Urothelium cell line (cell line): ENCODE data around the gene TCP11X2.
"Not testable (repeated sequence)": the region's sequence is repeated elsewhere in the genome, so short reads cannot be mapped to it uniquely, and the experiment has no call there.

Experiments
- DNase-seq: peaks from one replicate; pipeline ENCODE4 v3.0.0; 2011; ENCODE audit warnings: low spot score, mixed read lengths
- FAIRE-seq: peaks from 2 replicates; lab custom pipeline; 2011; peaks lifted over from hg19 to GRCh38; lab: Jason Lieb, UNC

Gene TCP11X2

DNA sequence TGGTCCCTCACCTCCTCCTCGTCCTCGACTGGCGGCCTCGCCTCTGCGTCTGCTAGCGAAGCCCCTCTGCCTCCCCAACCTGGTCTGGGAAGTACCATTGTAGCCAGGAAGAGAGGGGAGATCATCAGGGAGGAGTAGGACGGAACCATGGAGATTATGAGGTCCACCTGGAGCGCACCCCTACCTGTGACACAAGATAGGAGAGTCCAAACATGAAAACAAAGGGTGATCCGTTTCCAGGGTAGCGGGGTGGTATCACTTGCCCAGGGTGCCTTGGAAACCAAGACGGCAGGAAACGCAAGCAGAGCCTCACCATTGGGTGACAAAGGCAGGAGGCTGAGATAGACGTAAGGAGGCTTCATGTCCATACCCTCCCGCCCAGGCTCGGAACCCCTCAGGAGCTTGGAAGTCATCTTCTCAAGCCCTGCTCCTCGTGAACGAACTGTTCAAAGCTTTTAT lies at the start of gene TCP11X2:
Gene TCP11X2, minus strand, starts transcription at position 51 of the 459 bp plus-strand sequence.
- FAIRE-seq: peak; percentile 94
- not testable (repeated sequence) for DNase-seq

- no peak for FAIRE-seq
- DNase-seq: peak; percentile 4
These were observed 45.7 kb upstream of the TCP11X2 start for GRCh38 chrX:102517326-102517725.

DNA sequence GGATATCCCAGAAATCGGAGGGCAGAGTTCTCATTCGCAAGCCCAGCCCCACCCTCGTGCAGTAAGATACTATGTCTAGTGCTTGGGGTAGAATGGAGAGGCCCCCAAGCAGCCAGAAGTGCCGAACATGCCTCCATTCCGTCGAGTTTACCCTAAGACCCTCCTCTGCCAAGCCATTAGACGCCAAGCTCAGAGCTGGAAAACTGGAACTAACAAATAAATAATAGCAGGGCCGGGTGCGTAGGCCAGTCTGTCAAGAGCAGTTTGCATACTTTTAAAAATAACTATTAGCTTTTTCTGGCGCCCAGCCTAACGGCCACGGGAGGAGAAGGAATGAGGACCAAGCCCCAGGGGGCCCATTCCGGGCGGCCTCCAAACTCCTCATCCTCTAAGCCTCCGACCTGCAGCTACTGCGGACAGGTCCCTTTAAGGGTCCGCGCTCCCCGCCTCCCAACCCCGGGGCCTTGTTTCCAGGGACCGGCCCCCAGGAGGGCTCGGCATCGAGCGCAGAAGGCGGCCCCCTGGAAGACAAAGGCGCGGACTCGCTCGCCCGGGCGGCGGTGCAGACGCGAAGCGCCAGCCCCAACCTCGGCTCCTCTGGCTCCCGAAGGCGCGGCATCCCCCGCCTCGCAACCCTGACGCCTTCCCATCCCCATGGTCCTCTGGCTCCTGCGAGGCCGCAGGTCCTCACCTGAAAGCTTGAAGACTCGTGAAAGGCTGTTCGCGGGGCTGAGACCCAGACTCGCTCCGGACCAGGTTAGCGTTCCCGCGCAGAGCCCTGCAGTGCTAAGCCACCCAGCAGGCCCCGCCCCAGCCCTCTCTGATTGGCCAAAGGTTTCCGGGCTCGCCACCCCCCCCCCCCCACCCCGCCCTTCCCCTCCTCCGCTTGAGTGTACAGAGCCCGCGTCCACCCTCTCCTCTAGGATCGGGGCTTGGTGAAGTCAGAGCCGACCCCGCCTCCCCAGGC lies 44.6 kb upstream of the TCP11X2 start, which contains the start of gene TMSB15A:
Gene TMSB15A, minus strand, starts transcription at position 765 of the 967 bp plus-strand sequence.
- DNase-seq: peak; percentile 83
- no peak for FAIRE-seq

DNA sequence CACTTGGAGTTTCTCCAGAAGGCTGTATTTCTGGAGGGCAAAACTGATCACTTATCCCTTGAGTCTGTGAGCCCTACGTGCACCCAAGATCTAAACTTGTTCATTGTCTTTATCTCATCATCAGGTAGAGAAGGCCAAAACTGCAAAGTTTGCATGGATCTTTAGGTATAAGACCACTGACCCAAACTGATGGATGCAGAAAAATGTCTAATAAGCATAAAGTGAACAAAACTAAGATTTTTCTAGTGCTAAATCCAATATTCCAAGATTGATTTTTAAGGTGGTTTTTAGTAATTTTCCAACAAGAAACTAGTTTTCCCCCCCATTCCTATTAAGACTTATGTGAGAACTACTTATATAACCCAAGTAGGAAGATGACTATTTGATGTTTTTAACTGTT lies 42.9 kb upstream of the TCP11X2 start:
- DNase-seq (no peak), FAIRE-seq (no peak)

- no peak for FAIRE-seq
These were observed 27.1 kb upstream of the TCP11X2 start for GRCh38 chrX:102498732-102499131.

DNA sequence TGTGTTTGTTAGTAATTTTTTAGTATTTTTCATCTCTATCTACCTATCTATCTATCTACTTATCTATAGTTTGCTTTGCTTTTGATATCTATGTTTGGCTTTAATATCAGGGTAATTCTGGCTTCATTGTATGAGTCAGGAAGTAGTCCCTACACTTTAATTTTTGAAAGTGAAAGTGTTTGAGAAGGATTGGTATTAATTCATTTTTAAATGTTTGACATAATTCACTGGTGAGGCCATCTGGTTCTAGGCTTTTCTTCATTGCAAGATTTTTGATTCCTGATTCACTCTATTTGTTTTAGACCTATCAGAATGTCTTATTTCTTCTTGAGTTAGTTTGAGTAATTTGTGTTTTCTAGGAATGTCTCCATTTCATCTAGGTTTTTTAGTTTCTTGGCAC lies 20.2 kb upstream of the TCP11X2 start:
- FAIRE-seq: no peak
- no peak for DNase-seq

More at GRCh38 chrX:102498732-102499131, 27.1 kb upstream of the TCP11X2 start:
- no peak for DNase-seq

- FAIRE-seq: peak; percentile 92
- not testable (repeated sequence) for DNase-seq
These were observed 7.2 kb upstream of the TCP11X2 start for GRCh38 chrX:102478765-102479164.

DNA sequence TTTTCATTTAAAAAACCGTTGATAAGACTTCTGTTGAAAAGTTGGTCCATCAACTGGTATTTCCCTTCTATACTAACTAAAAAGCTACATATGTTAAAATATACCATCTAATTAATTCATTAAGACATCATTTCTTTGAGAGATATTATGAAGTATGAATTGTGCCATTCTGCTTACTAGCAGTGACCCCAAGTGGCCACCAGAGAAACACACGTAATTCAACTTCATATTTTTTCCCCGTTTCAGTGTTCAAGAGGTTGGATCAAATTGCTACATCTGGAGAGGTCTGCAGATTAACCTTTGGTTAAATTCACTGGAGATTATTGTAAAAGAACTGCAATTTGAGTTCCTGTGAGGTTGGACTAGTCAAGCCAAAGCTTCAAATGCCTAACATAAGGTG lies 1.4 kb downstream of the TCP11X2 start:
- DNase-seq, FAIRE-seq: not testable (repeated sequence)

GRCh38 chrX:102458615-102459014 lies 13.0 kb downstream of the TCP11X2 start:
- not testable (repeated sequence) for FAIRE-seq, DNase-seq

DNA sequence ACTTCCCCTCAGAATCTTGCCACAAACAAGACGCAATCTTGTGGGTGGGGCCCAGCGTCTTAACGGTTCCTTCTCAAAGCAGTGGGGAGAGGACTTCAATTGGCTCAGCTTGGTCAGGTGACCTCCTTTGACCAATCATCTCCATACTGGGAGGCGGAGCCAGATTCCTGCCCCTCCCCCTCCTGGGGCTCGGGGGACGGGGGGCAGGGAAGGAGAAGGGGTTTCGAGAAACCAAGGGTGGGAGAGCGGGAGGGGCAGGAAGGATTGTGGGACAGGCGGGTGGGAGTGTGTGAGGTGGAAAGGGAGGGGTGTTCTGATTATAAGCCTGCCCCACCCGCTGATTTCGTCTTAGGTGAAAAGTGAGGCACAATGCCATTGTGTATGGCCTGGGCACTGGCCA lies 31.7 kb downstream of the TCP11X2 start, which contains the start of gene NXF2B:
Gene NXF2B, minus strand, starts transcription at position 101 of the 400 bp plus-strand sequence. CDS start 59,972 bp downstream, outside the sequence.
- DNase-seq, FAIRE-seq: not testable (repeated sequence)

- not testable (repeated sequence) for FAIRE-seq, DNase-seq
These were observed 57.1 kb downstream of the TCP11X2 start for GRCh38 chrX:102414493-102414892.
